Sigmoid colon (tissue), 7 donors: Measurements from ENCODE around the gene EXOC6B. TPM values are rescaled to one million over a fixed set of nuclear protein-coding genes. Genes with fewer than 3 reads are reported as not detected.

Experiments
- DNase-seq: peaks from one replicate; pipeline ENCODE4 v3.0.0-alpha.2; 2019
- H3K27ac ChIP-seq, 4 donors: fragments of 200-600 bp; sonication (generic); one replicate each; pipeline ENCODE4 v1.5.1; 2016 to 2019; ENCODE audit warnings: mild to moderate bottlenecking in 1 of 4
- H3K27me3 ChIP-seq, 3 donors: fragments of 200-600 bp; sonication (generic); one replicate each; pipeline ENCODE4 v1.5.1; 2019; ENCODE audit warnings: mild to moderate bottlenecking in 1 of 3
- H3K36me3 ChIP-seq, 4 donors: fragments of 200-600 bp; sonication (generic); one replicate each; pipeline ENCODE4 v1.5.1; 2016 to 2019
- H3K4me1 ChIP-seq, 4 donors: fragments of 200-600 bp; sonication (generic); one replicate each; pipeline ENCODE4 v1.5.1; 2017 to 2019
- H3K4me3 ChIP-seq, 4 donors: fragments of 200-600 bp; sonication (generic); one replicate each; pipeline ENCODE4 v1.5.1; 2017 to 2019; ENCODE audit warnings: mild to moderate bottlenecking in 2 of 4, moderate library complexity in 1 of 4
- H3K9me3 ChIP-seq, 4 donors: fragments of 200-600 bp in 3 of 4; sonication (generic) in 3 of 4; one replicate each; pipeline versions ENCODE4 v1.5.1 to v1.6.1; 2013 to 2019
- EP300 ChIP-seq, 4 donors: sonication (generic); formaldehyde crosslinking; IDR thresholded peaks; one replicate each; pipeline ENCODE4 v1.6.1; 2017; ENCODE audit warnings: antibody characterized with exemption in 4 of 4
- POLR2A ChIP-seq, 2 donors: fragments of 450-650 bp; IDR thresholded peaks; one replicate each; pipeline ENCODE4 v1.6.1; 2016; ENCODE audit warnings: antibody characterized with exemption in 2 of 2, mild to moderate bottlenecking in 2 of 2, moderate library complexity in 2 of 2
- POLR2AphosphoS5 ChIP-seq, 4 donors: sonication (generic); formaldehyde crosslinking; IDR thresholded peaks; one replicate each; pipeline ENCODE4 v1.6.1; 2017; ENCODE audit warnings: antibody characterized with exemption in 4 of 4
- WGBS, 2 donors: extraction: QIAGEN DNeasy Blood & Tissue Kit; methylation state at CpG; one replicate each; pipeline ENCODE4 v1.1.7; 2013; 5-methylcytosine and 5-hydroxymethylcytosine counted together
- intact Hi-C: fragments of 100-400 bp; cut with DNase I; formaldehyde crosslinking; loops from one replicate; pipeline ENCODE4 v1.15.1; 2023
- polyA plus RNA-seq, 3 donors: library from polyadenylated mRNA; stranded (reverse); fragments of 200-250 nt; gene quantifications; one replicate each; pipeline ENCODE4 v1.2.3, GENCODE V29; 2013
- total RNA-seq, 4 donors: library from RNA; depleted of rRNA; stranded (reverse); fragments of >200 nt; gene quantifications; one replicate each; pipeline ENCODE4 v1.1.0, GENCODE V29; 2016
- TF ChIP-seq, protein P1 (sequence below), 4 experiments: fragments of 450-650 bp in 3 of 4; fragments of 200-600 bp in 1 of 4; IDR thresholded peaks; one replicate each; pipeline ENCODE4 v1.5.1; 2016 to 2019; ENCODE audit warnings: antibody characterized with exemption in 4 of 4, mild to moderate bottlenecking in 3 of 4, moderate library complexity in 2 of 4
- donor health status: healthy with polysubstance abuse.
- donor health status: Bipolar disorder and iron deficiency.
- donor health status: healthy.

EXOC6B gene
- total and polyA plus RNA-seq, 7 donors: 5.0 to 46.1 (median 25.3) TPM

DNA sequence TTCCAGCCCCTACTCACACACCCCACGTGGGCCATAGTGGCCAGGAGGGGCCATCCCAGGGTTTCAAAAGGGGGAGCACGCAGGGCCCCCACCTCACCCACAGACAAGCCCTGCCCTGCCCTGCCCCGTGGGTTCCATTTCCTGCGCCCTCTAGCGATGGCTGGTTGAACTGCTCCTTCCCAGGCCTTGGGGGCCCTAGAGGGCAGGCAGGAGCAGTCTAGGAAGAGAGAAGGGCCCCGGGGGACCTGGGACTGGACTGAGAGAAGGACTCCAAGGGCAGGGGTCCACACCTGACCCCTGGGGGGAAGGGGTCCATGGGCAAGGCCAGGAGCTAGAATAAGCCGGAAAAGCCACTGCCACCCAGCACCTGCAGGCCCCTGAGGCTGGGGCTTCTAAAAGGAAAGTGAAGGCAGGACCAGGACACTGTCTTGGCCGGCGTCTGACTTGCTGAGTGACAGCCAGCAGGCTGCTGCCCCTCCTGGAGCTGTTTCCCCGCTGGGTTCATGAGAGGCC is 688.3 kb downstream of the EXOC6B start:
- Histone ChIP-seq H3K4me1 (peaks cover 0 to 3% (median under 1%) of the 10 kb centered on the region in 4 donors), H3K27me3 (peaks cover 0 to under 1% (median 0%) of the 10 kb centered on the region in 3 donors), H3K27ac (no peak overlapping the region), H3K36me3 (no peaks in the 10 kb centered on the region), H3K4me3 (no peak overlapping the region), H3K9me3 (no peaks in the 10 kb centered on the region)
- 17 to 26% methylated on average over 10 of the region's 10 CpGs for WGBS, 2 donors
- TF ChIP-seq, protein P1, sequence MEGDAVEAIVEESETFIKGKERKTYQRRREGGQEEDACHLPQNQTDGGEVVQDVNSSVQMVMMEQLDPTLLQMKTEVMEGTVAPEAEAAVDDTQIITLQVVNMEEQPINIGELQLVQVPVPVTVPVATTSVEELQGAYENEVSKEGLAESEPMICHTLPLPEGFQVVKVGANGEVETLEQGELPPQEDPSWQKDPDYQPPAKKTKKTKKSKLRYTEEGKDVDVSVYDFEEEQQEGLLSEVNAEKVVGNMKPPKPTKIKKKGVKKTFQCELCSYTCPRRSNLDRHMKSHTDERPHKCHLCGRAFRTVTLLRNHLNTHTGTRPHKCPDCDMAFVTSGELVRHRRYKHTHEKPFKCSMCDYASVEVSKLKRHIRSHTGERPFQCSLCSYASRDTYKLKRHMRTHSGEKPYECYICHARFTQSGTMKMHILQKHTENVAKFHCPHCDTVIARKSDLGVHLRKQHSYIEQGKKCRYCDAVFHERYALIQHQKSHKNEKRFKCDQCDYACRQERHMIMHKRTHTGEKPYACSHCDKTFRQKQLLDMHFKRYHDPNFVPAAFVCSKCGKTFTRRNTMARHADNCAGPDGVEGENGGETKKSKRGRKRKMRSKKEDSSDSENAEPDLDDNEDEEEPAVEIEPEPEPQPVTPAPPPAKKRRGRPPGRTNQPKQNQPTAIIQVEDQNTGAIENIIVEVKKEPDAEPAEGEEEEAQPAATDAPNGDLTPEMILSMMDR (IDR thresholded peaks at IDR 0.05): peak; percentile 27 to 88 (median 78)
- no peak for TF ChIP-seq POLR2AphosphoS5 (IDR thresholded peaks at IDR 0.05)
- intact Hi-C loops: no loop called here
- peak; percentile 70 for DNase-seq

DNA sequence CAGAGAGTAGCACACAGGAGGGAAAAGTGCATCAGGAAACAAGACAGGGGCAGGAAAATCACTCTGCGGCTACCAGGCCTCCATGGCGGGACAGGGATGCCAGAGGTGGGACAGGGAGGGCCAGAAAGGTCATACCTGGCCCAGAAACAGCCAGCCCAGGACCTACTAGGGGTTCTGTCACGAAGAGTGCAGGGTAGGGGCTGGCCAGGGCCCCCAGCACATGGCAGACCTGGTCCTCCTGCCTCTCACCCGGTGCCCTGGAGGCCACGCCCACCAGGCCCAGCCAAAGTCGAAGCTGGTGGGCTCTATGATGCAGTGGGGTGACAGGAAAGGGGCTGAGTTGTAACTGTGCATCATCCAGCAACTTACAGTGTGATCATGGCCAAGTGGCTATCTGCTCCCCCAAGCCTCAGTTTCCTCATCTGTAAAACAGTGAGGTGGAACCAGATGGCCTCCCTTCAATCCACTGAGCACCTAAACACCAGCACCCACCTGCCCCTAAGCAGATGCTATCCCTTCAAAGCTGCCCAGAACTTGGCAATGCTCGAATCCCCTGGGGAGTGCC is 688.8 kb downstream of the EXOC6B start:
- no peaks in the 10 kb centered on the region for H3K4me1 ChIP-seq
- intact Hi-C loops: no loop called here

DNA sequence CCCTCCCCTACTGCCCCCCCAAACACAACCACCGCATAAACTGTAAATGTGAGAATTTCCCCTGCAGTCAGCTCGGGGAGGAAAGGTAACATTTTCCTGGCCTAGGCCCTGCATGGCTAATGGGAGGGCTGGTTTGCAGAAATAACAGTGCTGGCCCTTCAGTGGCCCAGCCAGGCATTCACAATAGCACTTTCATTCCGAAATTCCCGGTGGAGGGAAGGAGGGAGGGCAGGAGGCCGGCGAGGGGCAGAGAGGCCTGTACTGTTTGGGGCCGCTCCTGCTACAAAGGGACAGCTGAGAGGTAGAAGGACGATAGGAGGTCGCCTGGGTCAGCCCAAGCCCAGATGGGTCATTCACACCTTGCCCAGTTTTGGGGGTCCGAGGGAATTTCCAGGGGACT is 689.5 kb downstream of the EXOC6B start:
- intact Hi-C loops: no loop called here
- H3K4me1 ChIP-seq: no peaks in the 10 kb centered on the region
- H3K27ac ChIP-seq: no peak overlapping the region
- no peak overlapping the region for H3K4me3 ChIP-seq
- H3K36me3 ChIP-seq: no peaks in the 10 kb centered on the region
- H3K9me3 ChIP-seq: no peaks in the 10 kb centered on the region
- WGBS, 2 donors: 82 to 83% methylated on average over 10 of the region's 10 CpGs
- DNase-seq: no peak
- TF ChIP-seq EP300 (IDR thresholded peaks at IDR 0.05) (no peak), POLR2A (IDR thresholded peaks at IDR 0.05) (no peak), POLR2AphosphoS5 (IDR thresholded peaks at IDR 0.05) (no peak)
- TF ChIP-seq, protein P1 (IDR thresholded peaks at IDR 0.05): no peak
- no peaks in the 10 kb centered on the region for H3K27me3 ChIP-seq

More for the DNA sequence above, 688.8 kb downstream of the EXOC6B start:
- no peaks in the 10 kb centered on the region for H3K9me3 ChIP-seq
- no peaks in the 10 kb centered on the region for H3K36me3 ChIP-seq
- DNase-seq: peak; percentile 50
- no peak overlapping the region for H3K4me3 ChIP-seq
- H3K27me3 ChIP-seq: no peaks in the 10 kb centered on the region
- no peak overlapping the region for H3K27ac ChIP-seq
- TF ChIP-seq, protein P1 (IDR thresholded peaks at IDR 0.05): no peak
- TF ChIP-seq POLR2AphosphoS5 (IDR thresholded peaks at IDR 0.05) (no peak), POLR2A (IDR thresholded peaks at IDR 0.05) (no peak), EP300 (IDR thresholded peaks at IDR 0.05) (no peak)
- WGBS, 2 donors: 47 to 62% methylated on average over 7 of the region's 7 CpGs

DNA sequence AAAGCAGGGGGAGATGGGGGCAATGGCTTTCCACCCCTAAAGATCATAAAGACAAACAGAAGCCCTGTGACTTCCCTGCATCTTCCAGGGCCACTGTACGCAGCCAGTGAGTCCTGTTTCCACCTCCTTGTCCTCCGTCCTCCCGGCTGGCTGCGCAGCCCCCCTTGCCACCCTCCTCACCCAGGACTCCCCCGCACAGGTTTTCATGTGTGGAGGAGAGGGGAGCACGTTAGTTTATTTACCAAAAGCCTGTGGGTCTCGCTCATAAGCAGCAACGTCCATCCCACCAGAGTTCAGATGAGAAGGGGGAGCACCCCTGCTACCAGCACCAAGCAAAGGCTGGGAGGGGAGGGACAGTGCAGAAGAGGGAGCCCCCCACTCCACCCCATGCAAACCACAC is 689.9 kb downstream of the EXOC6B start:
- WGBS, 2 donors: 78 to 84% methylated on average over 8 of the region's 8 CpGs
- H3K4me1 ChIP-seq: no peaks in the 10 kb centered on the region
- no peaks in the 10 kb centered on the region for H3K27me3 ChIP-seq
- no peak overlapping the region for H3K27ac ChIP-seq
- TF ChIP-seq EP300 (IDR thresholded peaks at IDR 0.05) (no peak), POLR2A (IDR thresholded peaks at IDR 0.05) (no peak), POLR2AphosphoS5 (IDR thresholded peaks at IDR 0.05) (no peak)
- TF ChIP-seq, protein P1 (IDR thresholded peaks at IDR 0.05): no peak
- no peaks in the 10 kb centered on the region for H3K9me3 ChIP-seq
- intact Hi-C loops: no loop called here
- H3K4me3 ChIP-seq: no peak overlapping the region
- peak; percentile 37 for DNase-seq
- no peaks in the 10 kb centered on the region for H3K36me3 ChIP-seq
